Effector CD8-positive, alpha-beta T cell (primary cell): ENCODE data around the gene MMAB.

ENCODE experiments used
- DNase-seq: peaks from one replicate; lab custom pipeline; 2025; lab: John Stamatoyannopoulos, UW
- total RNA-seq, 4 experiments: gene quantifications; one replicate each; lab custom pipeline; 2026; lab: John Stamatoyannopoulos, UW

Gene MMAB
- total RNA-seq = 13.0 to 30.5 (median 15.5) reads per million in 4 experiments

DNA sequence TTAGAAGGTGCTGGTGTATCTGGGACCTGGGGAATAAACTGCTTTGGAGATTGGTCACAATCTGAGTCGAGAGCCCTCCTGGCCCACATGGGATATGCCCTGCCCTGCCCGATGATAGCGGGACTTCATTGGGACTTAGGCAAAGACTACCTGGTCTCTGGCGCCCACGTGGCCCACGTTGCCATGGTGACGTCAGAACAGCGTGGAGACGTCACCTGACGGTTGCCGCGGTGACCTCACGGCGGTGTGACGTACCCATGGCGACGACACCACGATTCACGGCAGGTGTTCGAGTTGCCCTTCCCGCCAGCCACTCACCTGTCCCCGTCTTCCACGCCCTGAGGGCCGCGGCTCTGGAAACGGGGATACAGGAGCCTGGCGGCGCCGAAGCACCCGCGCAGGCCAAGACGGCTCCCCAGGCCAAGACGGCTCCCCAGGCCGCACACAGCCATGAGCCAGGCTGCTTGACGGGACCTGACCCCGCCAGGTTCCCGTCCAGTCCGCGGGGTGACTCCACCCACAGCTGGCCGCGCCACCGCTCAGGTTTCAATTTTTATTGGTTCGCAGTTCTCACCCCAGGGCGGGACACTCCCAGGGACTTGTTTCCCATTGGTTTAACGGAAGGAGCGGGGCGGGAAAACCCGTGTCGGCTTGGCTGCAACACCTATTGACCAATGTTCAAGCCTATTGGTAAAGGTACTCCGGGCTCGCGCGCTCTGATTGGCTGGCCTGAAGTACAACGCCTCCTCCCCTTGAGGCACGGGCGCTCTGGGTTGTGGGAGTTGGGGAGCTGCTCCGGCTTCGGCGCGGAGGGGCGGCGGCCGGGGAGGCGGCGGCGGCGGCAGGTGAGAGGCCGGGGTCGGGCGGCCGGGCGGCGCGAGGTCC is at the start of gene MMAB, which contains the start of gene MVK:
Gene MMAB, minus strand, starts transcription at position 476 of the 885 bp plus-strand sequence. Its CDS starts 24 bp downstream, at position 452.
Gene MVK, plus strand, starts transcription at position 766 of the 885 bp plus-strand sequence. CDS start 1,029 bp downstream, outside the sequence.
- DNase-seq = peak; percentile 97

DNA sequence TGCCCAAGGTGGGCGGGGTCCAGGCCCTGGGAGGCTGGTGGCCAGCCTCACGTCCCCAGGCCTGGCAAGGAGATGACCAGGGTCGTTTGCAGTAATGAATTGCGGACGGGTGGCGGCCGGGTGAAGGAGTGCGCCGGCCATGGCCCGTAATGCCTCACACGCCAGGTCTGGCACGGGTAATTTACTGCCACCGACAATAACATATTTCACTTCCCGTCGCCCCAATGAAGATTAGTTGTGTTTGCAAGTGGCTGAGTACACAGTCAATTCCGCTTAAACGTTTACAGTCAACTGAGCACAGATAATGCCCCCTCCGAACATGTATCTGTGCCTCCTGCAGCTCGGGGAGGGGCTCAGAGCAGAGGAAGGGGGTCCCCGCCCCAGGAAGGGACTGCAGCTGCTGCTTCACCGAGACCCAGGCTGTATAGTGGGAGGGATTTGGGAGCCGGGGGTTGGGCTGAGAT is 48.6 kb upstream of the MMAB start:
- DNase-seq = no peak

DNA sequence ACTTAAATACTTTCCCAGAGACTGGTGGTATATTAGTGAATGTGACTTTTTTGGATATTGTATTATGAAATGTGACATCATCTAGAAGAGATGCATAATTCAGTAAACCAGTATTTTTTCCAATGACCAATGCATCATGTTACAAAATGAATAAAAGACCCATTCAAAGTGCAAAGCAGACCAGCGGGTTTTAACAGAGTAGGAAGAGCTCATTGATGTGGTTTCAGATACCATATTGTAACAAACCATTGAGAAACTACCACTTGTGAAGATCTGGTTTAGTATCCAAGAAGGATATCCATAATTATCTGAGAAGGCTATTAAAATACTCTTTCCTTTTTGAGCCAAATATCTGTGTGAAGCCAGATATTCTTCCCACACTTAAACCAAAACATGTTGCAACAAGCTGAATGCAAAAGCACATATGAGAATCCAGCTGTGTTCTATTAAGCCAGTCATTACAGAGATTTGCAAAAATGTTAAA is 47.9 kb upstream of the MMAB start:
- no peak for DNase-seq

GRCh38 chr12:109619002-109619604 is 45.8 kb upstream of the MMAB start:
- no peak for DNase-seq

GRCh38 chr12:109618082-109618481 is 44.8 kb upstream of the MMAB start:
- DNase-seq = no peak

- no peak for DNase-seq
These were observed 44.2 kb upstream of the MMAB start for GRCh38 chr12:109617491-109617890.

DNA sequence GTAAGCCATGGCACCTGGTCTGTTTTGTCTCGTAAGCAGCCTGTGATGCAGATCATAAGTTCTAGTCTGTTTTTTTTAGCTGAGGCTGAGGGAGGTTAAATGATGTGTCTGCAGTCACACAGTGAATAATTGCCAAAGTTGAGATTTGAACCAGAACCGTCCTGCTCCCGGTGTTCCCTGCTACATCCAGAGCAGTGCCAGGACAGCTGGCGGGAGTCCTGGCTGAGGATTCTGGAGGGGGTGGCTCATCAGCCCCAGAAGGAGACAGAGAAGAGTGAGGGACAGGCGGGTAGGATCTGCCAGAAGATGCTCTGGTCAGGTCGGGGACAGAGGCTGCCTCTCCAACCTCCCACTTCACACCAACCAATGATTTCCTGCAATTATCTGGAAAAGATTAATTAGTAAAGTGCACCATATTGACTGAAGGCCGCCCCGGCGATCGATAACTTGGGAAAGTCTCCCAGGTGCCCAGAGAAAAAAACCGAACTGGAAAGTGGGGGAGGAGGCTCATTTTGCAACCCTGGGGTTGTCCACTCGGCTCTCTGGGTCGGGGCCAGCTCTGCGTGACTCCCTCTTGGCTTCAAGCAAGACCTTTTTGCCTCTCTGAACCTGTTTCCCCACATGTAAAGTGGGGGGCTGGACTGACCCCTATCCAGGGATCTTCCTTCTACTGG is 42.4 kb upstream of the MMAB start:
- no peak for DNase-seq

DNA sequence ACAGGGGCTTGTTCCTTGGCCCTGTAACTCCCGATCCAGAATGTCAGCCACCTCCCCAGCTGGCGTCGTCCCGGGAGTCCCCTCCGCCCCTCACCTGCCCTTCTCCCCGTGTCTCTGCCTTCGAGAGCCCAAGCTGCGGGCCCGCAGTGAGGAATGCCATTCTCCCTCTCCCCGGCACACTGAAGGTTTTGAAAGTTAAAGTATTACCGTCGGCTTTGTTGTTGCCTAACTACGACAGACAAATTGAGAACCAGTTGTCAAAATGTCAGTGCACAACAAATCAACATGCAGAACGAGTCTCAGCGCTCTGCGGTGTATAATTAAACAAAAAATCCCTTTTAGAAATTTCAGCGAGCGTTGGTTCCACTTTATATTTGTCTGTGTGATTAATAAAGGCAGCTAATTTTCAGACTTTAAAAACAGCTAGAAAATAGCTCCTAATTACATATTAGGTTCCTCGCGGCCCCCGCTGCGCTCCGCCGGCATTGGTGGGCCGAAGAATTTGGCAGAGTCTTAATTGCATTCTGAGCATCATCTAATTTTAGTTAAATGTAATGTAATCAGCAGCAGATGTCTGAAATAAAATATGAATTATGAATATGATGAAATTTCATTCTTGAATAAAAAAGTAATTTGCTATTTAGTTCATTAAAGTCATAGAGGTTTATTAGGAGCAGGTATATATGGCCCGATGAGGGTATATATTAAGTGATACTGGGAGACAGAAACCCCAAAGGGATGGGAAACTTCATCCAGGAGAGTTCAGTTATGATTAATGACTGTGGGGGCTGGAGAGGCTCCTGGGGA is 40.5 kb upstream of the MMAB start:
- DNase-seq = no peak

DNA sequence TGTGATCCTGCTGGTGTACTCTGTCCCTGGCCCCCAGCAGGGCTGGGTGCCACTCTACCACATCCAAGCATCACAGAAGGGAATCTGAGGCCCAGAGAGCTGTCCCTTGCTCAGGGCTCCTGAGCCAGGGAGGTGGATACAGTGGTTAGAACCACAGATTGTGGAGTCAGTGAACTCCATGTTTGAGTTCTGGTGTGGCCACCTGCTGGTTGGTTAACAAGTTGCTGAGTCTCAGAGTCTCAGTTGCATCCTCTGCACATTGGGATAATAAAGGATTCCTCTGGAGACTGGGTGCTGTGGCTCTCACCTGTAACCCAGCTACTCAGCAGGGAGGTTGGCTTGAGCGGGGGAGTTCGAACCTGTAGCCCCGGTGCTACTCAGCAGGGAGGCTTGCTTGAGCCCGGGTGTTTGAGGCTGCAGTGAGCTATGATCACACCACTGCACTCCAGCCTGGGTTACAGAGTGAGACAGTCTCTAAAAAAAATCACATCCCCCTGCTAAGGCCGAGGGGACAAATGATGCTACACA is 39.7 kb upstream of the MMAB start:
- DNase-seq = no peak

DNA sequence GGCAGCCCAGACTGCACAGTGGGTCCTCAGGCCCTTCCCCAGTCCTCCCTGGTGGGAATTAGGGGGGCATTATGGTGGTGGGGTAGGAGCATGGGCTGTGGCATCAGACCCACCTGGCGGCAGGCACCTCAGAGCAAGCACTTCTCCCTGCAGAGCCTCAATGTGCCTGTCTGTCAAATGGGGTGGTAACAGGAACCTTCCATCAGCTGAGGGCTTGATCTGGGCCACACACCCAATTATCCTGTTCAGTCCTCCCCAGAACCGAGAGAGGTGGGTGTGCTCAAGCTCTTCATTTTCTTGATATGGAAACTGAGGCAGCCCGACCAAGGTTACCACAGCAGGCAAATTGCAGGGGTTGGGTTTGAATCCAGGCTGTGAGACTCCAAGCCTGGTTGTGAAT is 38.7 kb upstream of the MMAB start:
- DNase-seq = no peak

DNA sequence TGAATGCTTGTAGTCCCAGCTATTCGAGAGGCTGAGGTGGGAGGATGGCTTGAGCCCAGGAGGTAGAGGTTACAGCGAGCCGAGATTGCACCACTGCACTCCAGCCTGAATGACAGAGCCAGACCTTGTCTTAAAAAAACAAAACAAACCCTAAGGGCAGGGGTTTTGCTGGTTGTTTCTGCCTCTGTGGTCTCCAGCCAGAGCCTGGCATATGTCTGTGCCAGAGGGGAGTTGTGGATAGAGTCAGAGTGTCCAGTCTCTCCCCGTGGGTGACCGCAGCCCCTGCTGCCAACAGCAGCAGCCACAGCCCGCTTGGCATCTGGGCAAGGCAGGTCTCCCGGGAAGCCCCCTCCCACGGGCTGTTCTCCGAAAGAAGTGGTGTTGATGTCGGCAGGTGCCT is 37.9 kb upstream of the MMAB start:
- DNase-seq = no peak

- no peak for DNase-seq
These were observed 37.2 kb upstream of the MMAB start for GRCh38 chr12:109610523-109610922.

GRCh38 chr12:109609342-109609741 is 36.0 kb upstream of the MMAB start:
- no peak for DNase-seq

GRCh38 chr12:109608793-109609192 is 35.5 kb upstream of the MMAB start:
- DNase-seq = no peak

- no peak for DNase-seq
These were observed 35.0 kb upstream of the MMAB start for GRCh38 chr12:109608270-109608669.

DNA sequence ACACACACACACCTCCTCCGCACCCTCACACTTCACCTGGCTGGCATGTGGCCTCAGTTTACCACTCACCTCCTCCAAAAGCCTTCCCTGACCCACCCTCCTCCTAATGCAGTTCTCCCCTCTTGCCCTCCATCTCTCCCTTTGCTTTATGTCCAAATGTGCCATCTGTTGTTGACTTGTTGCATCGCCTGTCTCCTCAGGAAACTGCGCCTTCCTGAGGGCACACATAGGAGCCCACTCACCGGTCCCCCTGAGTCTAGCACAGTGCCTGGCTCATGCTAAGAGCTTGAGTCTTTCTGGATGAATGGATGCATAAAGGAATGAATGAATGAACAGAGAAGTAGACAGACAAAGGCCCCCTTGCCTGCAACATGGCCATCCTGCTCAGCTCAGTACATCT is 34.3 kb upstream of the MMAB start:
- DNase-seq = no peak

DNA sequence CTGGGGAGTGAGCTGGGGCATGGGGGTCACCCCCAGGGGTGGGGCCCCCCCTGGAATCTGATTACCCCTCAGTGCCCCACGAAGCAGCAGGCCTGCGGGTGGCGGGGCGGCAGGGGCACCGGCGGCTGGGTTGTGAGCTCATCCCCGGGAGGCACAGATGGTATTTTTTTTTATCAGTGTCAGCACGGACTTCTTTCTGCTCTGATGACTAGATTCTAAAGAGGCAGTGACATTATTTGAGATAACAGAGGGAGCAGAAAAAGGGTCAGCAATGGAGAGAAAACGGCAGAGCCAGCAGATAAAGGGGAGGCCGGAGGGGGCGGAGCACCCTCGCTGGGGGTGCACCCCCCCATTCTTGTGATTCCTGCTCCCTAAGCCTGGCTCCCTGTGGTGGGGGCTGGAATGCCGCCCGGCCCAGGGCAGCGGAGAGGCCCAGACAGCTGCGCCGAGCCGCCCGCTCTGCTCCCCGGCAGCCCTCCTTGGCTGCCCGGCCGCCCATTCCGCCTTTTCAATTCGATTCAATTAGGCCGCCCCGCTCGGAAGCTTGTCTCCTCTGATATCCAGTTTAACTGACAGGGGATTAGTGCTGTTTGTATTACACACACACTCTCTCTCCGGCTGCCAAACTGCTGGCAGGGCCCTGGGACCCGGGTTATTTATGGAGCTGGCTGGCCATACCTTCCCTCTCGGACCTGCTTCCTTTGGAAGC is 33.2 kb upstream of the MMAB start:
- DNase-seq = no peak

- DNase-seq = no peak
These were observed 32.4 kb upstream of the MMAB start for GRCh38 chr12:109605599-109606228.

DNA sequence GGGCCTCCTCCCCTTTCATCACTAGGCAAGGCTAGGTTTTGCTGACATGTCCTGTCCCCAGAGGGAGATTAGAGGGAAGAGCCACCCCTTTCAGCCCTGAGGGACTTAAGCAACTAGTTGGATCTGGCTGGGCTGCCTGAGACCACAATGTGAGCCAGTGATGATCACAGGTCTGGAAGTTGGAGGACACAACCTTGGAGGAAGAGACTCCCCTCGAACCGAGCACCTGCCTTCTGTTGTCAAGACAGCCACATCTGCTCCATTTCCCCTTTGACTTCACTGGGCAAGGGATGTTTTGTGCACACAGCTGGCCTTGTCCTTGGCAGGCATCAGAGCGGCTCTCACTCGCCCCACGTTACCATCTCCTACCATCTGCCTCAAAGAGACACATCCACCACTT is 31.7 kb upstream of the MMAB start:
- DNase-seq = no peak

- DNase-seq = no peak
These were observed 30.9 kb upstream of the MMAB start for GRCh38 chr12:109604132-109604585.
